Measurements from ENCODE around the gene BUD31.
"Not testable (repeated sequence)": the region's sequence is repeated elsewhere in the genome, so short reads cannot be mapped to it uniquely, and the experiment has no call there.

The BUD31 gene

DNA sequence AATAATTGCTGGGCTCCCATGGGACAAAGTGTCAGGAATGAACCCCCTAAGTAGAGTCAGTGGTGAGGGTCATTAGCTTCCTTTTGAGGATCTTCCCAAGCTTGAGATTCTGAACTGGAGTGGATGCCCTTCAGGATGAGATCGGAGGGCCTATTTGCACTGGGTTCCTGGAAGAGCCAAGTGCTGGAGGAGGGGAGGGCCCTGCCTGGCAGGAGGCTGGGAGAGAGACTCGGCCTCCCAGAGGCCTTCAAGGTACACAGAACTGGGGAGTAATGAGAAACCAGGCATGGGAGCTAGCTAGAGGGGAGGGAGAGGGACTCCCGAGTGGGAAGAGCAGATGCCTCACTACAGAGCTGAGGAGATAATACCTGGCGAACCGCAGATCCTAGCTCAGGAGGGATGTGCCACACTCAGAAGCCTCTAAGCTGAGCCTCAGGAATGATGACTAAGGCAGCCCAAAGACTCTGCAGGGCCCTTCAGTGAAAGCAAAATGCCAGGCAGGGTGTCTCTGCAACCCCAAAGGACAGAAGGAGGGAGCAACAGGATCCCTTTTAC, 9.8 kb upstream of the BUD31 start:
- no peak for DNase-seq (ENCODE audit: low read depth in 2 of 2)

DNA sequence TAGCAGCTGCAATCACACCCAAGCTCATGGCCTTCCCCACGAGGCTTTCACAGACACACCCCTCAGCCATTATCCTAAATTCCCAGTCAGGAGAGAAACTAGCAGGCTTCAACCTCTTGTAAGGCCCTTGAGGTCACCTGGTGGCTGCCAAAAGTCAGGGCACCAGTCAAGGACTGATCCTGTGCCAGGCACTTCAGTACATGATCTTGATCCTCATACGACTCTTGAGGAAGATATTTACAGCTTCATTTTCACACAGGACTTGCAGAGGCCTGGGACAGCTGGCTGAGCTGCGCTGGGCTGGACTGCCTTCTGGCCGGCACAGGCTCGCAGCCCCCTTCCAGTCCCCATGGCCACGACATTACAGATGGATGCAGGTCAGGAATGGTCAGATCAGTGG, 9.2 kb upstream of the BUD31 start:
- no peak for DNase-seq (ENCODE audit: low read depth in 2 of 2)

DNA sequence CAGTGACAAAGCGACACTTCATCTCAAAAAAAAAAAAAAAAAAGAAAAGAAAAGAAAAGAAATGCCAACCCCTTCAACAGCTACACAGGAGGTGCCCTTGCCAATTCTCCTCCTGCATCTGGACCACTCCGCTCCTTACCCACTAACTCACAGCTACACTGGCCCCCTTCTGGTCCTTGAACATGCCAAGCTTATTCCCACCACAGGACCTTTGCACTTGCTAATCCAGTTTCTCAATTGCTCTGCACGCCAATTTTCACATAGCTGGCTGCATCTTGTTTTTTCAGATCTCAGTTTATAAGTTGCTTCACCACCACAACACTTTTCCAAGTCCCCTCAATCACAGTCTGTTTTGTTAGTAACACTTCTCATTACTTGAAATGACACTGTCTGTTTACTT, 5.9 kb upstream of the BUD31 start:
- DNase-seq (ENCODE audit: low read depth in 2 of 2): no peak

DNA sequence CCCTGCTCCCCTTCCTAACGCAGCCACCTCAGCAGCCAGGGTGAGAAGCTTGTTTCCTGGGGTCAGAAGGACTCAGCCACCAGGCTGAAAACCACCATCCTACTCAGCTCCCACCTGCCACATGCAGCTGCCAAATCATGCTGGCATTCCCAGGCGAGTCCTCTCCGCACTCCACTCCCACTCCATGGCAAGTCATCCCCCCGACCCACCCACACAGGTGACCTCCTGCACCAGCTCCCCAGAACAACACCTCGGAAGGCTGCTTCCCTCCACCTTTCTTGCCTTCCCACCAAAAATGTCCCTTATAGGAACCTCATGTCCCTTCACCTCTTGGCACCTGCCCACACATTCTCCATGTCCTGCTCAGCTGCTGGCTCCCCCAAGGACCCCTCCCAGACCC, 5.0 kb upstream of the BUD31 start:
- DNase-seq (ENCODE audit: low read depth in 2 of 2): no peak

DNA sequence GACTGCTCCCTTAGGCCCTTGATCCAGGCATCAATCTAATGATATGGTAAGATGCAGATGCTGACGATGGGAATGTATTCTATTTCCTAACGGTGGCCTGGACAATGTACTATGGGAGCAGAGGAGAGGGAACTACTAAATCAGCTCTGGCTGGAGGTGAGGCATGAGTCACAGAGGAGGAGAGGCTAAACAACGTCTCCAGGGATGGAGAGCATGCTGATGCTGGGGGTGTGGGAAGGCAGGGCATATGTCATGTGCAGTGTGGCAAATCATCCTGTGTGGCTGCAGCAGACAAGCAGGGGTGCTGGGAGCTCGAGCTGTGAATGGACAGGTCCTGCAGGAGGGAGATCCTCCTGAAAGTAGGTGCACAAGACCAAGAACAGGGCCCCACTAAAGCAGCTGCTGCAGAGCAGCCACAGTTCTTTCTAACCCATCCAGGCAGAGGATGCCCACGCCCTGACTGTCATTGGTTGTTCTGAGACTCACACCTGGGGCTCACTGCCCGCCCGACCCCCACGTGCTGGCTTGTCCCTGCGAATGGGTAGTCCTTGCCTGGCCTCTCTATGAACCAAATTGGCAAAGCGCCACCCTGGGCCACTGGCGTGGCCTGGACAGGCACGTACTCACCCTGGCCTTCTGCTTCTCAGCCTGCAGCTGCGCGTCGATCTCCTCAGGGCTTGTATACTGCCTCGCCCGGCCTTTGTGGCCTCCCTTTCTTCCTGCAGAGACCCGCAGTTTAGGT, 4.4 kb upstream of the BUD31 start:
- no peak for DNase-seq (ENCODE audit: low read depth in 2 of 2)

DNA sequence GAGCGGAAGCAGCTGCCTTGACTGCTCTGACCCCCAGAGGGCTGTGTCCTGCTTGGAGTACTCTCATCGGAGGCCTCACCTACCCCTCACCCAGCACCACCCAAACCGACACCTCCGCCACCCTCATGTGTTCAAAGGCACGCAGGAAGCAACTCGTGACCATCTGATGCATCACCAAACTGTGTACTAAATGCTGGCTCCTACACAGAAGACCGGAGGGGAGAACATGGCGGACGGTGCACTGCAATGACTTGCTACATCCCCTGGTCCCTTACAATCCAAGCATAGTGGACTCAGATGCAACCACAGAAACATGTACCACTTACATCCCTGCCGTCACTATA, 3.8 kb upstream of the BUD31 start:
- no peak for DNase-seq (ENCODE audit: low read depth in 2 of 2)

DNA sequence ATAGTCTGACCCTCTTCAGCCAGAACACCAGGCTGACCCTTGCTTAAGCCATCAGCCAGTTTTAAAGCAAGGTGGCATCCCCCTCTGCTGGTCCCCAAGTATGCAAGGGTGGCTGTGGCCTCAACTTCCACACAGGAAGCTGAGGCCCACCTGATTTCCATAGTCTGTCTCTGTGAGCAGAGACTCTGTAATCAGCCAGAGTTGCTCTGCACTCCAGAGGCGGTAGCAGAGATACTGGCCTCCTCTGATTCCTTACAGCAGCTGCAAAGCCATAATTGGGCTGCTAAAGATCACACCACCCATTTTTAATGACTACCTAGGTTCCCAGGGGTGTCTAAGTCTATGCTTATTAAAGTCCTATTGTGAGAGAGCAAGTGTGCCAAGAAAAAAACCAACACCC, 2.2 kb upstream of the BUD31 start:
- DNase-seq (ENCODE audit: low read depth in 2 of 2): no peak

DNA sequence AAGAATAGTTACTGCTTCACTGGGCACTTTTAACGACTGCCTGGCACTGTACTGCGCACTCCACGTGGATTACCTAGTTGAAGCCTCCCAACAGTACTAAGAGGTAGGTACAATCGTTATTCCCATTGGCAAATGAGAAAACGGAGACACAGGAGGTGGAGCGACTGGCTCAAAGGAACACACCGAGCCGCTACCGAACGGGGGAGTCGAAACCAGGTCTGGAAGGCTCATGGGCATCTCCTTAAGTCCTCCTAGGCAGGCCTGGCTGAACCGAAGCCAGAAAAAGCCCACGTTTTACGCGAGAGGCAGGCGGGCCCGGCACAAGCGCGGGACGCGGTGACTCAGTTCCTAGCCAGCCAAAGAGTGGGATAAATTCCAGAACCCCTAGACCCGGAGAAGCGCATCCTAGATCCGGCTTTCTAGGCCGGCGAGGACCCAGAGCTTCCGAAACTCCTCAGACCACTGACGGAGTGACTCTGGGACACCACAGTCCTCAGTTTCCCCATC, 844 bp upstream of the BUD31 start:
- DNase-seq (ENCODE audit: low read depth in 2 of 2): no peak

DNA sequence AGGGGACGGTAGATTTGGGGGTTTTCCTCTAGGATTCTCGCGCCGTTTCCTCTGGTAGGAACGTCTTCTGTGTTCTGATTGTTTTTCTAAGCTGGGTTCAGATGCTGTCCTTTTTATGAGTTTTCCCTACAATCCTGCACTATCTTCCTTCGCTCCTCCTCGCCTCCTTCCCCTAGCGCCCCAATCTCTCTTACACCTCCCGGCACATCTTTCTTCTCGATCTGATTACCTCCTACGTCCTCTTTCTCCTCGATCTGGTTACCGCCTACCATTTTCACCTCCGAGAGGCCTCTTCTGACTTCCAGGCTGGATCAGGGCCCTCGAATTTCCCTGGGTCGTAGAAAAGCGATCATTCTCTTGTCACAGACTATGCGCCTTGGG, 413 bp downstream of the BUD31 start:
- DNase-seq (ENCODE audit: low read depth in 2 of 2): no peak

DNA sequence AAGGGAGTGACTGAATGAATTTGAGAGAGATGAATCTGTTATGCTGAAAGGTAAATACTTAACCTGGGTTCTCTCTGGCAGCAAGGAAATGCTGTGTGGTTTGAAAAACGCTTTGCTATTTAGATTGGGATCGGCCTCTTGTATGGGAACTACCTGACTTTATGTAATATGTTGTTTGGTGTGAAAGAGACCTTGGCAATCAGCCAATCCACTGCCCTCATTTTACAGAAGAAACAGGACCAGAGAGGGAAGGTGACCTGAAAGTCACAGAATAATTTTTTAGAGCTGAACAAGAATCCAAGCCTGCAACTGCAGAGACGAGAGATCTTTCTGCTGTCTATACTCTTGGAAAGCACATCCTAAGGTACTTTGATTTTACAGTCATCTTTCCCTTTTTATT, 1.0 kb downstream of the BUD31 start:
- DNase-seq (ENCODE audit: low read depth in 2 of 2): no peak

DNA sequence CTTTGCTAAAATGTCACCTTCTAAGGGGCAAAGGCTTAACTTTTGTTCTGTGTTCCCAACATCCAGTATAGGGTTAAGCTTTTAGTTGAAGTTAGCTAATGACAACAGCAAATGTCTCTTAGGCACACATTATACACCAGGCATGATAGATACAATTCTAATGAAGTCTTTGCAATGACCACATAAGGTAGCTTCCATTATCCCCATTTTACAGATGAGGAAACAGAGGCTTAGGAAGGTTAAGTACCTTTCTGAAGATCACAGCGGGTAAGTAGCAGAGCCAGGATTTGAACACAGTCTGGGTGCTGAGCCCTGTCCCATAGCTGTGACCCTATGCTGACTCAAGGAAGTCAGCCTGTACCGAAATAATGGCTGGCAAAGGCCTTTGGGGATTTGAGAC, 1.9 kb downstream of the BUD31 start:
- DNase-seq (ENCODE audit: low read depth in 2 of 2): no peak

DNA sequence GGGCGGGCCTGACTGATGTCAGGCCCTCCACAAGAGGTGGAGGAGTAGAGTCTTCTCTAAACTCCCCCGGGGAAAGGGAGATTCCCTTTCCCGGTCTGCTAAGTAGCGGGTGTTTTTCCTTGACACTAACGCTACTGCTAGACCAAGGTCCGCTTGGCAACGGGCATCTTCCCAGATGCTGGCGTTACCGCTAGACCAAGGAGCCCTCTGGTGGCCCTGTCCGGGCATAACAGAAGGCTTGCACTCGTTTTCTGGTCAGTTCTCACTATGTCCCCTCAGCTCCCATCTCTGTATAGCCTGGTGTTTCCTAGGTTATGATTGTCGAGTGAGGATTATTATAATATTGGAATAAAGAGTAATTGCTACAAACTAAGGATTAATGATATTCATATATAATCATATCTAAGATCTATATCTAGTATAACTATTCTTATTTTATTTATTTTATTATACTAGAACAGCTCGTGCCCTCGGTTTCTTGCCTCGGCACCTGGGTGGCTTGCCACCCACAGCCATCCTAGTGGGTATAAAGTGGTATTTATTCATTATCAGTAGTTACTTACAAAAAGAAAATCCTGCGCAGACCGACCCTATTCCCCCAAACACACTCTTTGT, 6.9 kb downstream of the BUD31 start:
- DNase-seq (ENCODE audit: low read depth in 2 of 2): not testable (repeated sequence)

DNA sequence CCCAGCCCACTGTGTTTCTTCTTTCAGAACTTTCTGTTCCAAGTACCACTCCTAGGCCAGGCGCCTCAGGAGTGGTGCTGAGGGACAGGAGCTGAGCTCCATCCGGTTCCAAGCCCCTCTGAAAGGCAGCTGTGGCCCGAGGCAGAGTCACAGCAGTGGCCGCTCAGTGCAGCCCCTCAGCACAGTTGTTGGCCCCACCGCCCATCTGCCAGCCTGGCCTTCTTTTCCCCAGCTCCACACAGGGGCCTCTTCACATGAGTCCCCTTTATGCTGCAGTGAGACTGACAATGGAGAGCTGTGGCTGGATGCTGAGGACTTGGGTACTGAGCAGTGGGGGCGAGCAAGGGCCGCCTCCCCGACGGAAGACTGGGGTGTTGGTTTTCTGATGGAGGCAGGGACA, 9.5 kb downstream of the BUD31 start:
- DNase-seq (ENCODE audit: low read depth in 2 of 2): no peak

DNA sequence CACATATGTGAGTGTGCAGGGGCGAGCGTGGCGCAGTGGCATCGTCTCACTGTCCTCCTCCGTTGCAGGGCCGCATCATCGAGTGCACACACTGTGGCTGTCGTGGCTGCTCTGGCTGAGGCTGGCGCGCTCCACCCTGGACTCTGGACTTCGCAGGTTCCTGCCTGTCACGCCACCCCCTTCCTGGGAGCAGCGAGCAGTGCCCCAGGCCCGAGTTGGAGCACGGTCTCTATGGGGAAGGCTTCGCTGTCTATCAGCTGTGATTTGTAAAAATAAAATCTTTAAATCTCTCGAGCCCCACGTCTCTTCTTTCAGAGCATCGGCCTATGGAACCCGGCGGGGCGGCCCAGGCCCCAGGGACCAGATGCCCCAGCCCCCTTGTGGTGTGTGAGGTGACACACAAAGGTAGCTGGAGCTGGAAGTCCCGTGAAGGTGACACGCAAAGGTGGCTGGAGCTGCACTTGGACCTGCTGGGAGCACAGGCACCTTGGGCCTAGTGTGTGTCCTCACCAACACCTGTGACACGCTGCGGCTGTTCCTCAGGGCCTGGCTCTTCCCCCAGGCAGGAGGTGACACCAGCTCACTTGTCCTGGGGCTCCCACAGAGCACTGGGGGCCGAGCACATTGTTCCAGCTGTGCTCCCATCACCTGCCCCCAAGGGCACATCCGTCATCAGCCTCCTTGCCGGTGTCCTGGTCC, 10.7 kb downstream of the BUD31 start:
- DNase-seq (ENCODE audit: low read depth in 2 of 2): no peak

DNA sequence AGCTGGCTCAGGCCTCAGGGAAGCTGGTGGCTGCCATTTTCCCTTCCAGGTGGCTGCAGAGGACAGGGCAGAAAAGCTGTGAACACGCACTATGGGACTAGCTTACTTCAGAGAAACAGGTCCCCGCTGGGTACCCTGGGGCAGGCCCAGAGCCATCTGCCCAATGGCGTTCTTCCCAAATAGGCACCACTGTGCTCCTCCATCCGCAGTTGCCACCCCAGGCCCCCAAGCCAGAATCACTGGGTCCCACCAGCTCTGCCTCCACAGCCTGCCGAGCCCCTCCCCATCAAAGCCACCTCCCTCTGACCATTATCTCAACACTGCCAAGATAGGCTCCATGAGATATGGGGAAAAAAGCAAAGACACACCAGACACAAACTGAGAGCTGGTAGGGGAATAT, 11.4 kb downstream of the BUD31 start:
- DNase-seq (ENCODE audit: low read depth in 2 of 2): no peak

DNA sequence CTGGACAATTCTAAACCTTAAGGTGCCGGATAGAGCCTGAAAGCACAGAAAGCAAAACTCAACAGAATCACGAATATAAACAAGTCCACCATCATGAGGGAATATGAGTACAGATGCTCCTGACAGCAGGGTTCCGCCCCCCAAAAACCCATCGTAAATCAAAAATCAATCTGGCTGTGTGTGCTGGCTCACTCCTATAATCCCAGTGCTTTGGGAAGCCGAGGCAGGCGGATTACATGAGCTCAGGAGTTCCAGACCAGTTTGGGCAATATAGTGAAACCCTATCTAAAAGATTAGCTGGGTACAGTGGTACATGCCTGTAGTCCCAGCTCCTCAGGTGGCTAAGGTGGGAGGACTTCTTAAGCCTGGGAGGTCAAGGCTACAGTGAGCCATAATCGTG, 12.2 kb downstream of the BUD31 start:
- DNase-seq (ENCODE audit: low read depth in 2 of 2): no peak

DNA sequence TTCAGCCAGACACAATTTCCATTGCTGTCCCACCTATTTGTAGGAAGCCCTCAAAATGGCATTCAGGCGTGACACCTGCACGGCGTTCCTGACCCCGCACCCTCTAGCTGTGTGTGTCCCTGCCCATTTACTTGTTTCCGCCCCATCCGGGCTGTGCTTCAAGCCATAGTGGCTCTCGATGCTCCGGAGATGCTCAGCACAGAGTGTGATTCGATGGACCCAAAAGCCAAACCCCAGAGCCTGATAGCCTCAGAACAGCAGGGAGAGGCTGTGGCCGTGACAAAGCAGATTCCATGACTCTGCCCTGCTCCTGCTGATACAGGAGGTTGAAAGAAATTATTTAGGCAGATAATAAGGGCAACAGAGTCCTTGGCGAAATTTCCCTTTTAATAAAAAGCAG, 13.4 kb downstream of the BUD31 start:
- no peak for DNase-seq (ENCODE audit: low read depth in 2 of 2)

DNA sequence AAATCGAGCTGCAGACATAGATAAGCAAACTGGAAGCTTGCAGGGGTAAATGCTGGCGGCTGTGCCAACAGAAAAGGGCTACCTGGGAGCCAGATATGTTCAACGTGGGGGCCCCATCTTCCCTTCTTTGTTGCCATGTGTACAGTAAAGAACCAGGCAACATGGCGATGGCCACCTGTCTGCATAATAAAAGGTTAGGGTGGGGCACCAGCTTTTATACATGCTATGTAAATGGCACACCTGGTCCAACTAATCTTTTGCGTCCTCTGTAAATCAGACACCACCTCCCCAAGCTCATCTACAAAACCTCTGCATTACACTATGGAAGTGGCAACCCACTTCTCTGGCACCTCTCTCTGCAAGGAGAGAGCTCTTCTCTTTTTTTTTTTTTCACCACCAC, 13.9 kb downstream of the BUD31 start:
- no peak for DNase-seq (ENCODE audit: low read depth in 2 of 2)

DNA sequence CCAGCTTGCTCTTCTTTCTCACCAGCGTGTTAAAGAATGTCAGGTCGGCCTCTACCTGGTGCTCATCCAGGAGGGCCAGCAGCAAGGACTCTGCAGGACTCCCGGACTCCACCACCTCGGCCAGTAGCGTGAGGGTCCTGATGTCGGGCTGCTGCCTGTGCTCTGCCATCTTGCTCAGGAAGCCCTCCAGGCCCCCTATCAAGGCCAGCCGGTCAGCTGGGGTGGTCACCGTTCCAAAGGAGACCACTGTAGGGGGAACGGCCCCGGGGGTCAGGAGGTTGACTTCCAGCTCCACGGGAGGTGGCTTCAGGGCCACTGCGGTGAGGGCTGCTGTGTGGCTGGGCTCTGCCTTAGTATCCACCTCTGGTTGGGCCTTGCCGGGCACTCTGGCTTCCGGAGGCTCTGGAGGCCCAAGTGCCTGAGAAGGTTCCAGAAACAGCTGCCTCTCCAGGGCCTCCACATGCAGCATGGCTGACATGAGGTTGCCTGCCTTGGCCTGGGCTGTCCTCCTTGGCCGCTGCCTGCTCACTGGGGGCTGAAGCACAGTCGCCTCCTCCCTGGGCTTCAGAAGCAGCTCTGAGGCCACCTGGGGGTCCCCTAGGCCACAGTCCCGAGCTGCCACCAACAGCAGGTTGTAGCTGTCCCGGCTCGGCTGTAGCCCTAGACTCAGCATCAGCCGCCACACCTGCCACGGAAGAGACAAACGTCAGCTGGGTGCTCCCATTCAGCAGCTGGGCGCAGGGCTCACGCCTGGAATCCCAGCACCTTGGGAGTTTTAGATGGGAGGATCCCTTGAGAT, 16.4 kb downstream of the BUD31 start:
- no peak for DNase-seq (ENCODE audit: low read depth in 2 of 2)

DNA sequence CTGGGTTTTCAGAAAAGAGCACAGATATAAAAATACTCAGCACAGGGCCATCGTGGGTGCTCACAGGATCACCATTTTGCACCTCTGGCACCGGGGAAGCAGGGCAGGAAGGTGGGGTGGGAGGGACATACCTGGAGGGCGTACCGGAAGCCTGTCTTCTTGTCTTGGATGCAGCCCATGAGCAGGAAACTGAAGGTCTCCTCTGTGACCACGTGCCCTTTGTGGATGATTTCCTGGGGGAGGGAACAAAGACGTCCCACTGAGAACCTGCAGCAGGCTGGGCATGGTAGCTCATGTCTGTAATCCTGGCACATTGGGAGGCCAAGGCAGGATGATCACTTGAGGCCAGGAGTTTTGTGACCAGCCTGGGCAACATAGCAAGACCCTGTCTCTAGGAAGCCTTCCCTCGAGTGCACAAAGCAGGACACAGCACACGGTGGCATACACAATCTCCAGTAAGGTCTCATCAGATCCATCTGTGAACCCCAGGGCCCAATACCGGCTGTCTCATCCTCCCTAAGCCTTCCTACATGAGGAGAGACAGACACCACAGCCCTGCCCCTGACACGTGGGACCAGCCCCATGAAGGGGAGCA, 20.3 kb downstream of the BUD31 start:
- no peak for DNase-seq (ENCODE audit: low read depth in 2 of 2)

DNA sequence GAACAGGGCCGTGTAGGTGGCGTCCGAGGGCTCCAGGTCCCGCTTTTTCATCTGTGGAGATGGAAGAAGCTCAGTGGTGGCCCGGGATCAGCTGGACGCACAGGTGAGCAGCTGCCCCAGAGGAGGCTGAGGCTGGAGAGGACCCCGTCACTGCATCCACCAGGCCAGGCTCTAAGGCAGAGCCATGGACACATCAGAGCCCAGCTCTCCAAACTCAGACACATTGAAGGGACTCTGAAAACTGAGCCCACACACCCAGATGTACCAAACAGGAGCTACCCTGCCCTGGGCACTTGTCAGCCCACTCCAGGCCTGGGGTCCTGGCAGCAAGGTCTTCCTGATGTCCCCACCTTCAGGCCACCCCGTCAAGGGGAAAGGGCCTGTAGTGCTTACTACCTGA, 21.0 kb downstream of the BUD31 start:
- DNase-seq (ENCODE audit: low read depth in 2 of 2): no peak
